Gastrocnemius medialis (tissue), 4 donors: ENCODE results near the gene RREB1.

Source experiments
- POLR2A ChIP-seq, 2 donors: fragments of 450-650 bp; IDR thresholded peaks; one replicate each; pipeline ENCODE4 v1.6.1; 2017; ENCODE audit warnings: antibody characterized with exemption in 2 of 2, mild to moderate bottlenecking in 2 of 2, moderate library complexity in 2 of 2
- TF ChIP-seq, protein P1 (sequence below), 5 experiments: fragments of 450-650 bp in 3 of 5; fragments of 200-600 bp in 2 of 5; sonication (generic) in 2 of 5; IDR thresholded peaks in 4 of 5; conservative IDR thresholded peaks in 1 of 5; 1 replicate in 4 of 5; 2 replicates in 1 of 5; pipeline ENCODE4 v1.5.1; 2016 to 2019; ENCODE audit warnings: antibody characterized with exemption in 5 of 5, mild to moderate bottlenecking in 3 of 5, moderate library complexity in 3 of 5

- TF ChIP-seq, protein P1, sequence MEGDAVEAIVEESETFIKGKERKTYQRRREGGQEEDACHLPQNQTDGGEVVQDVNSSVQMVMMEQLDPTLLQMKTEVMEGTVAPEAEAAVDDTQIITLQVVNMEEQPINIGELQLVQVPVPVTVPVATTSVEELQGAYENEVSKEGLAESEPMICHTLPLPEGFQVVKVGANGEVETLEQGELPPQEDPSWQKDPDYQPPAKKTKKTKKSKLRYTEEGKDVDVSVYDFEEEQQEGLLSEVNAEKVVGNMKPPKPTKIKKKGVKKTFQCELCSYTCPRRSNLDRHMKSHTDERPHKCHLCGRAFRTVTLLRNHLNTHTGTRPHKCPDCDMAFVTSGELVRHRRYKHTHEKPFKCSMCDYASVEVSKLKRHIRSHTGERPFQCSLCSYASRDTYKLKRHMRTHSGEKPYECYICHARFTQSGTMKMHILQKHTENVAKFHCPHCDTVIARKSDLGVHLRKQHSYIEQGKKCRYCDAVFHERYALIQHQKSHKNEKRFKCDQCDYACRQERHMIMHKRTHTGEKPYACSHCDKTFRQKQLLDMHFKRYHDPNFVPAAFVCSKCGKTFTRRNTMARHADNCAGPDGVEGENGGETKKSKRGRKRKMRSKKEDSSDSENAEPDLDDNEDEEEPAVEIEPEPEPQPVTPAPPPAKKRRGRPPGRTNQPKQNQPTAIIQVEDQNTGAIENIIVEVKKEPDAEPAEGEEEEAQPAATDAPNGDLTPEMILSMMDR (IDR thresholded peaks at IDR 0.05 in 4 of 5, conservative IDR thresholded peaks at IDR 0.05 in 1 of 5): no peak
- TF ChIP-seq POLR2A (IDR thresholded peaks at IDR 0.05): no peak
Observed at GRCh38 chr6:7101290-7101689, 6.5 kb upstream of the RREB1 start.
